Spleen (tissue), 11 donors: ENCODE data around the gene HADHA. TPM values are rescaled to one million over a fixed set of nuclear protein-coding genes. Genes with fewer than 3 reads are reported as not detected.
A peak's percentile ranks its signal among the peaks of the same experiment; 100 is the strongest.

ENCODE experiments used
- DNase-seq: peaks from one replicate; pipeline ENCODE4 v3.0.0-alpha.2; 2020
- H3K27ac ChIP-seq, 8 donors: fragments of 200-600 bp; sonication (generic) in 7 of 8; 1 replicate in 4 of 8; 2 replicates in 4 of 8; pipeline versions ENCODE4 v1.5.0 to v1.8.0; 2016 to 2021; ENCODE audit warnings: inconsistent platforms in 4 of 8, mild to moderate bottlenecking in 4 of 8, moderate library complexity in 1 of 8
- H3K27me3 ChIP-seq, 7 donors: fragments of 200-600 bp; sonication (generic) in 6 of 7; replicated peaks in 1 of 7; 1 replicate in 4 of 7; 2 replicates in 3 of 7; pipeline versions ENCODE4 v1.5.0 to v1.8.0; 2016 to 2021; ENCODE audit warnings: inconsistent platforms in 3 of 7, mild to moderate bottlenecking in 1 of 7
- H3K36me3 ChIP-seq, 6 donors: fragments of 200-600 bp; sonication (generic) in 5 of 6; 1 replicate in 4 of 6; 2 replicates in 2 of 6; pipeline versions ENCODE4 v1.5.0 to v1.8.0; 2016 to 2021; ENCODE audit warnings: inconsistent platforms in 2 of 6
- H3K4me1 ChIP-seq, 6 donors: fragments of 200-600 bp; sonication (generic) in 5 of 6; 1 replicate in 3 of 6; 2 replicates in 3 of 6; pipeline versions ENCODE4 v1.5.0 to v1.8.0; 2016 to 2021; ENCODE audit warnings: inconsistent platforms in 3 of 6
- H3K4me3 ChIP-seq, 8 donors: fragments of 200-600 bp; sonication (generic) in 7 of 8; 1 replicate in 4 of 8; 2 replicates in 4 of 8; pipeline versions ENCODE4 v1.5.0 to v1.8.0; 2016 to 2021; ENCODE audit warnings: inconsistent platforms in 4 of 8, mild to moderate bottlenecking in 4 of 8, moderate library complexity in 2 of 8
- H3K9me3 ChIP-seq, 8 donors: fragments of 200-600 bp; sonication (generic) in 7 of 8; 1 replicate in 4 of 8; 2 replicates in 4 of 8; pipeline versions ENCODE4 v1.5.0 to v1.8.0; 2016 to 2021; ENCODE audit warnings: inconsistent platforms in 4 of 8
- POLR2A ChIP-seq, 3 donors: fragments of 450-650 bp; IDR thresholded peaks; one replicate each; pipeline ENCODE4 v1.5.1; 2017; ENCODE audit warnings: antibody characterized with exemption in 3 of 3, mild to moderate bottlenecking in 1 of 3
- POLR2AphosphoS5 ChIP-seq, 3 donors: sonication (generic); formaldehyde crosslinking; IDR thresholded peaks; one replicate each; pipeline ENCODE4 v1.5.1; 2017; ENCODE audit warnings: antibody characterized with exemption in 3 of 3
- WGBS, 5 donors: extraction: QIAGEN DNeasy Blood & Tissue Kit in 3 of 5; methylation state at CpG; one replicate each; pipeline versions ENCODE4 v1.1.5 to v1.1.7; 2013 to 2018; 5-methylcytosine and 5-hydroxymethylcytosine counted together
- intact Hi-C: fragments of 100-400 bp; cut with DNase I; formaldehyde crosslinking; loops from one replicate; pipeline ENCODE4 v1.15.0; 2023; ENCODE audit warnings: low total_unique reads
- polyA plus RNA-seq, 3 donors: library from polyadenylated mRNA; stranded (reverse); fragments of 200-250 nt; gene quantifications; one replicate each; pipeline ENCODE4 v1.2.1, GENCODE V29; 2013
- total RNA-seq, 7 donors: library from RNA; depleted of rRNA in 3 of 7; stranded (reverse); fragments of >200 nt in 3 of 7; fragmentation: NEBNext Ultra II Directional in 4 of 7; extraction: Animal tissue kit (Norgen Biotek cat#: 25700) in 4 of 7; gene quantifications; one replicate each; pipeline versions ENCODE4 v1.1.0 to v1.2.1, GENCODE V29; 2016 to 2021
- TF ChIP-seq, protein P1 (sequence below), 11 experiments: fragments of 200-600 bp in 7 of 11; fragments of 450-650 bp in 4 of 11; sonication (generic) in 4 of 11; IDR thresholded peaks in 8 of 11; conservative IDR thresholded peaks in 3 of 11; 1 replicate in 7 of 11; 2 replicates in 4 of 11; pipeline versions ENCODE4 v1.4.0 to v1.8.0; 2016 to 2021; ENCODE audit warnings: antibody characterized with exemption in 11 of 11, inconsistent platforms in 4 of 11, mild to moderate bottlenecking in 1 of 11
- donor health status: healthy with polysubstance abuse.
- donor health status: DM: no; HTN: no; CAD: no; lungs with moderate emphysema.
- donor health status: DM: no; HTN: no; CAD: no.
- donor health status: Bipolar disorder and iron deficiency.
- donor health status: healthy.
- donor health status: DM: no; HTN: no; CAD: no.
- donor health status: DM: yes; HTN: yes; CAD: no.

The HADHA gene
- total and polyA plus RNA-seq, 10 donors, result 49.6 to 134 (median 114) TPM

DNA sequence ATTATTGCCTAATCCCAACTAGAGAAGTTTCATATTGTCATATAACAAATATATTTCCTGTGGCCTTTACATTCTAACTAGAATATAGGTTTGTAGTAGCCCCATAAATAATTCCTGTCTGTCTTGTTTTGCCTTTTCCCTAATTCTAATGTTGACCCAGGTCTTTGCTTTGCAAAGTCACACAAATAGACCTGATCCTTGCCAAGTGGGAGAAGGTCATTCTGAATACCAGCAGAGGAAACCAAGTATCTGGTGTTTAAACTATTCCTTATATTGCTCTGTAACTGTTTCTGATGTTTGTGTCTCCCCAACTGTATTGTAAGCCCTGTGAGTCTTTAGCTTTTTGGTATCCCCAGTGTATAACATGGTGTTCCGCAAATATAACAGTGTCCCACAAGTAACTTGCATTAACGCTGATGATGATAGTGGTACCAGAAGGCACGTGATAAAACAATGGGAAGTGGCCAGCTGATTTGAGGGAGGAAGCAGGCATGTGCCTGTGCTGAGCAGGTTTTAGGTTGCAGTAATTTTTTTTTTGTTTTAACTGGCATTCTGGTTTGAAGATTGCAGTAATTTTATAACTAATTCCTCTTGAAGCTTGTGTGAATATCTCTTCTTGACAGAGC, 11.4 kb upstream of the HADHA start:
- Histone ChIP-seq H3K27ac (peak overlapping the region in 7 of 8 donors; percentile 27 to 58 (median 43)), H3K27me3 (no peaks in the 10 kb centered on the region), H3K4me3 (no peak overlapping the region), H3K4me1 (peaks cover 7 to 54% (median 25%) of the 10 kb centered on the region in 6 donors), H3K36me3 (peaks cover 0 to 65% (median 29%) of the 10 kb centered on the region in 6 donors), H3K9me3 (no peaks in the 10 kb centered on the region)
- intact Hi-C loops, result no loop called here
- WGBS, 5 donors, result 28 to 59% (median 39%) methylated on average over 3 of the region's 3 CpGs
- TF ChIP-seq POLR2A (IDR thresholded peaks at IDR 0.05), result no peak
- TF ChIP-seq, protein P1, sequence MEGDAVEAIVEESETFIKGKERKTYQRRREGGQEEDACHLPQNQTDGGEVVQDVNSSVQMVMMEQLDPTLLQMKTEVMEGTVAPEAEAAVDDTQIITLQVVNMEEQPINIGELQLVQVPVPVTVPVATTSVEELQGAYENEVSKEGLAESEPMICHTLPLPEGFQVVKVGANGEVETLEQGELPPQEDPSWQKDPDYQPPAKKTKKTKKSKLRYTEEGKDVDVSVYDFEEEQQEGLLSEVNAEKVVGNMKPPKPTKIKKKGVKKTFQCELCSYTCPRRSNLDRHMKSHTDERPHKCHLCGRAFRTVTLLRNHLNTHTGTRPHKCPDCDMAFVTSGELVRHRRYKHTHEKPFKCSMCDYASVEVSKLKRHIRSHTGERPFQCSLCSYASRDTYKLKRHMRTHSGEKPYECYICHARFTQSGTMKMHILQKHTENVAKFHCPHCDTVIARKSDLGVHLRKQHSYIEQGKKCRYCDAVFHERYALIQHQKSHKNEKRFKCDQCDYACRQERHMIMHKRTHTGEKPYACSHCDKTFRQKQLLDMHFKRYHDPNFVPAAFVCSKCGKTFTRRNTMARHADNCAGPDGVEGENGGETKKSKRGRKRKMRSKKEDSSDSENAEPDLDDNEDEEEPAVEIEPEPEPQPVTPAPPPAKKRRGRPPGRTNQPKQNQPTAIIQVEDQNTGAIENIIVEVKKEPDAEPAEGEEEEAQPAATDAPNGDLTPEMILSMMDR (IDR thresholded peaks at IDR 0.05 in 8 of 11, conservative IDR thresholded peaks at IDR 0.05 in 3 of 11), result no peak
- TF ChIP-seq POLR2AphosphoS5 (IDR thresholded peaks at IDR 0.05), result peak in 1 of 3 donors; percentile 46
- DNase-seq, result no peak

DNA sequence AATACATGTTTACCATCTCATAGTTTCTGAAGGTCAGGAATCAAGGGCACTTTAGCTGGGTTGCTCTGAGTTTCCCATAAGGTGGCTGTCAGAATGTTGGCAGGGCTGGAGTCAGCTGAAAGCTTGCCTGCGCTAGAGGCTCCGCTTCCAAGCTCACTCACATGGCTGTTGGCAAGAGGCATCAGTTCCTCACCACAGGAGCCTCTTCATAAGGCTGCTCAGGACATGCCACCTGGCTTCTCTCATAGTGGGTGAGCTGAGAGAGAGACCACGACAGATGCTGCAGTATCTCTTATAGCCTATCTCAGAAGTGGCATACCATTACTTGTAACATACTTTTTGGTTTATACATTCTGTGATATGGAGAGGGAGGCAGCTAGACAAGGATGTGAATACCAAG, 7.5 kb upstream of the HADHA start:
- DNase-seq, result no peak
- WGBS, 5 donors, result 66 to 81% (median 77%) methylated on average over 3 of the region's 3 CpGs
- Histone ChIP-seq H3K4me1 (peaks cover 11 to 87% (median 55%) of the 10 kb centered on the region in 6 donors), H3K27me3 (no peaks in the 10 kb centered on the region), H3K4me3 (no peak overlapping the region), H3K9me3 (no peaks in the 10 kb centered on the region), H3K27ac (peak overlapping the region in 5 of 8 donors; percentile 5 to 56 (median 24)), H3K36me3 (peaks cover 0 to 26% (median 0%) of the 10 kb centered on the region in 6 donors)
- intact Hi-C loops, result no loop called here
- no peak for TF ChIP-seq POLR2A (IDR thresholded peaks at IDR 0.05)

DNA sequence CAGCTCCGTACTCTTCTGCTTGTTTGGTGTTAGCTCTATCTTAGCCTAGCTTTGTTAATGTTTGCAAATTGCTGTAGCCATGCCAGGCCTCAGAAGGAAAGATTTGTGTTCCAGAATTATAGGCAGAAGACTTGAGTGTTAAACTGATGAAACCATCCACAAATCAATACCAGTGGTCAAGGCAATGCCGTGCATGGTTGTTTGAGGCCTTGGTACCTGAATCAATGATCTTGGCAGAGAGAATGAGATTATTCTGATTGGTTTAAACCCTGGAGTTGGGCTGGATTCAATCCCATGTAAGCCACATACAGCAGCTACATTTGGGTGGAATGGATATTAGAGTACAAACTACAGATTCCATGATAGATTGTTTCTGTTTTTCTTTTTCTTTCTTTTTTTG, 5.2 kb upstream of the HADHA start:
- DNase-seq, result no peak
- Histone ChIP-seq H3K9me3 (no peaks in the 10 kb centered on the region), H3K4me3 (no peak overlapping the region), H3K36me3 (peaks cover 0 to 5% (median 0%) of the 10 kb centered on the region in 6 donors), H3K27ac (no peak overlapping the region), H3K27me3 (no peaks in the 10 kb centered on the region), H3K4me1 (peaks cover 24 to 83% (median 63%) of the 10 kb centered on the region in 6 donors)
- WGBS, 5 donors, result 93 to 98% (median 96%) methylated on average over 2 of the region's 2 CpGs
- TF ChIP-seq POLR2AphosphoS5 (IDR thresholded peaks at IDR 0.05) (no peak), POLR2A (IDR thresholded peaks at IDR 0.05) (no peak)
- TF ChIP-seq, protein P1 (IDR thresholded peaks at IDR 0.05 in 8 of 11, conservative IDR thresholded peaks at IDR 0.05 in 3 of 11), result no peak
- intact Hi-C loops, result loop anchor here (10.0 kb wide), 1 partner anchor 55 kb away; no protein-coding TSS in a partner anchor

DNA sequence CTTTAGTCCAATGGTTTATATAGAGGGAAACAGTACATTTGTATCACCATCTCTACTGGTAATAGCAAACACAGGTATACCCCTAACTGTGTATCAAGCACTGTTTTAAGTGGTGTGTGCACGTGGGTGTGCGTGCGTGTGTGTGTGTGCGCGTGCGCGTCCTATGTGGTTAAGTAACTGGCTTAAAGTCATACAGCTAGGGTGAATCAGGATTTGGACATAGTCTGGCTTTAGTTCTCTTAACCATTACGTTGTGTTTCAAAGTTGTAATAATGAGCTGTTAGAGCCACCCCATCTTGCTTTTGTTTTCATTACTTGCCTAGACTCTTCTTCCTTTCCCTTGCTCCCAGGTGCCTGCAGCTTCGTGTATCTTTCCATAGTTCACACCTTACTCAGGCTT, 2.4 kb upstream of the HADHA start:
- TF ChIP-seq, protein P1 (IDR thresholded peaks at IDR 0.05 in 8 of 11, conservative IDR thresholded peaks at IDR 0.05 in 3 of 11), result no peak
- TF ChIP-seq POLR2A (IDR thresholded peaks at IDR 0.05), result no peak
- TF ChIP-seq POLR2AphosphoS5 (IDR thresholded peaks at IDR 0.05), result no peak
- H3K9me3 ChIP-seq, result no peaks in the 10 kb centered on the region
- WGBS, 5 donors, result 68 to 76% (median 76%) methylated on average over 9 of the region's 9 CpGs
- H3K36me3 ChIP-seq, result no peaks in the 10 kb centered on the region
- peaks cover 17 to 89% (median 75%) of the 10 kb centered on the region in 6 donors for H3K4me1 ChIP-seq
- H3K27me3 ChIP-seq, result no peaks in the 10 kb centered on the region
- no peak for DNase-seq
- intact Hi-C loops, result loop anchor here (10.0 kb wide), 1 partner anchor 58 kb away; no protein-coding TSS in a partner anchor
- peak overlapping the region in 1 of 8 donors; percentile 20 for H3K27ac ChIP-seq
- H3K4me3 ChIP-seq, result peak overlapping the region in 2 of 8 donors; percentile 77 to 95
